ENCODE measurements around the gene ATOH7. TPM values are rescaled to one million over a fixed set of nuclear protein-coding genes. Genes with fewer than 3 reads are reported as not detected.
"Not testable (repeated sequence)": the region's sequence is repeated elsewhere in the genome, so short reads cannot be mapped to it uniquely, and the experiment has no call there.

The ATOH7 gene
- not detected for total RNA-seq

DNA sequence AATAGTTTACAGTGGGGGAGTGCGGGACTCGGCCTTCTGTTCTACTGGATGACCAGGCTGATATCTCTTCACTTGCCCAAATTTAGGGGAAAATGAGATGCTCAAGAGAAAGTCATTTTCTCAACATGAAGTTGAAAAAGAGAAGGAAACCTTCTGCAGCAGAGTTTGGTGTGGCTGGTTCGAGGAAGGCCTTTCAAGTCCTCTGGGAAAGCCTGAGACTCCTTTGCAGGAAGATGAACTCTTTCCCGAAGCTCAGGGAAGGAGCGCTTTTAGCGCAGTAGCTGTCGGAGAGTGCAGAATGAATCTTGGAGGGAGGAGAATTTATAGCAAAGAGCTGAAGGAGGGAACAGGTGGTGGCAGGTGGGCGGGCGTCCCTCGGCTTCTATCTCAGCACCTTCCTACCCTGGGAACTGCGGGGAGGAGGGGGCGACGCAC lies at the start of gene ATOH7:
TSS of gene ATOH7 (minus strand) at position 297 of the 435 bp plus-strand sequence. CDS start 436 bp downstream, outside the sequence.
- DNase-seq (ENCODE audit: low spot score), result no peak

DNA sequence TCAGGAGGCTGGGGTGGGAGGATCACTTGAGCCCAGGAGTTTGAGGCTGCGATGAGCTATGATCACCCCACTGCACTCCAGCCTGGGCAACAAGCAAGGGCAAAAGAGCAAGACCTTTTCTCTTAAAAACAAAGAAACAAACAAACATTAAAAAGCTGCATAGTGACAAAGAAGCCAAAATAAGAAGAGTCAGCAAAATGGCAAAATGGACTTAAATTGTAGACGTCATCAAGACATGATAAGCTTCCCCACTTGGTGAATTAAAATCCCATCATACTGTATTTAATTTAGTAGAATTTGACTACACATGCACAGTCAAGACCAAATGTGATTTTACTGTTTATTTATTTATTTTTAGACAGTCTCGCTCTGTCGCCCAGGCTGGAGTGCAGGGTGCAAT lies 48.8 kb upstream of the ATOH7 start:
- no peak for DNase-seq (ENCODE audit: low spot score)

DNA sequence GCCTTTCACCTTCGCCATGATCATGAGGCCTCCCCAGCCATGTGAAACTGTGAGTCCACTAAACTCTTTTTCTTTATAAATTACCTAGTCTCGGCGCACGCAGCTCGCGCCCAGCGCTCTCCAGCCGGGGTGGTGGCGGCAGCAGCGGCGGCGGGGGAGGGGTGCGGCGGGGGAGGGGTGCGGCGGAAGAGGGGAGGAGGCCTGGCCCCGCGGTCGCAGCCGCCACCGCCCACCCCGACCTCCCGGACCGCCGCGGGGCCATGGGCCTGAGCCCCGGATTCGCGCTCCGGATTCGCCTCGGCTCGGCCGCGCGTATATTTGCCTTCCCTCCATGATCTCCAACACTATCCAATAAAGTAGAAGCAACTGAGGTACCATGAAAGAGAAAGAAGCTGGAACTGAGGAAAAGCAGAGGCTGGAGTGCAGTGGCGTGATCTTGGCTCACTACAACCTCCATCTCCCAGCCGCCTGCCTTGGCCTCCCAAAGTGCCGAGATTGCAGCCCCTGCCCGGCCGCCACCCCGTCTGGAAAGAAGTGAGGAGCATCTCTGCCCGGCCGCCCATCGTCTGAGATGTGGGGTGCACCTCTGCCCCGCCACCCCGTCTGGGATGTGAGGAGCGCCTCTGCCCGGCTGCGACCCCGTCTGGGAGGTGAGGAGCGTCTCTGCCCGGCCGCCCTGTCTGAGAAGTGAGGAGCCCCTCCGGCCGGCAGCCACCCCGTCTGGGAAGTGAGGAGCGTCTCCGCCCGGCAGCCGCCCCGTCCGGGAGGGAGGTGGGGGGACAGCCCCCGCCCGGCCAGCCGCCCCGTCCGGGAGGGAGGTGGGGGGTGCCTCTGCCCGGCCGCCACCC lies 47.2 kb upstream of the ATOH7 start:
- DNase-seq (ENCODE audit: low spot score), result not testable (repeated sequence)

DNA sequence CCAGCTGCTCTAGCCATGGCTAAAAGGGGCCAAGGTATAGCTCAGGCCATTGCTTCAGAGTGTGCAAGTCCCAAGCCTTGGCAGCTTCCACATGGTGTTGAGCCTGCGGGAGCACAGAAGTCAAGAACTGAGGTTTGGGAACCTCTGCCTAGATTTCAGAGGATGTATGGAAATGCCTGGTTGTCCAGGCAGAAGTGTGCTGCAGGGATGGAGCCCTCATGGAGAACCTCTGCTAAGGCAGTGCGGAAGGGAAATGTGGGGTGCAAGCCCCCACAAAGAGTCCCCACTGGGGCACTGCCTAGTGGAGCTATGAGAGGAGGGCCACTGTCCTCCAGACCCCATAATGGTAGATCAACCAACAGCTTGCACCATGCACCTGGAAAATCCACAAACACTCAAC lies 45.9 kb upstream of the ATOH7 start:
- DNase-seq (ENCODE audit: low spot score), result not testable (repeated sequence)

DNA sequence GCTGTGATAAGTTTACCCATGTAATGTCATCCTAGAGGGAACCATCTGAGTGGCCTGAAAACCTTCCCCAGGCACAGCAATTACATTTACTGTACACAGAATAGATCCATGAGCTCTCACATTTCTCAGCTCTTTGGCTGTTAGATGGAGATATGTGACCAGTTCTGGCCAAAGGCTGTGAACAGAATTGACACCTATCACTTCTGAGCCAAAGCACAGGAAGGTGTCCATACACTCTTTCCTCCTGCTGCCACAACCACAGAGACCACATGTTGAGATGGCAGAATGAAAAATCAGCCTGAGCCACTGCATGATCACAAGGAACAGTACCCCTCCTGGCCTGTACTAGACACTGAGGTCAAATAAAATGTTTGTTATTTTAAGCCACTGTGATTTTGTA lies 44.3 kb upstream of the ATOH7 start:
- DNase-seq (ENCODE audit: low spot score), result no peak

DNA sequence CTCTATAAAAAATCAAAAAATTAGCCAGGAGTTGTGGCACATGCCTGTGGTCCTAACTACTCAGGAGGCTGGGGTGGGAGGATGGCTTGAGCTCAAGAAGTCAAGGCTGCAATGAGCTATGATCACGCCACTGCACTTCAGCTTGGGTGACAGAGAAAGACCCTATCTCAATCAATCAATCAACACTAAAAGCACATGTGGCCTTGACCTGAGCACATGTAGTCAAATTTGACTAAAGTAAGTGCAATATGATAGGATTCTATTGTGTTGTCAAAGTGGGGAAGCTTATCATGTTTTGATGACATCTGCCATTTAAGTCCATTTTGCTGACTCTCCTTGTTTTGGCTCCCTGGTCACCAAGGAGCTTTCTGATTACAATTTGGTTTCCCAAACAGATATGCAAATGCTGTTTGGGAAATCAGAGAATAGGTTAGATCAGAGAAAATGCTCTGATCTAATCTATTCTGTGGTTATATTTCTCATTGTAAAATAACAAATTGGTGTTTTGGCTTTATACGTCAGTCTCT lies 43.8 kb upstream of the ATOH7 start:
- DNase-seq (ENCODE audit: low spot score), result no peak

DNA sequence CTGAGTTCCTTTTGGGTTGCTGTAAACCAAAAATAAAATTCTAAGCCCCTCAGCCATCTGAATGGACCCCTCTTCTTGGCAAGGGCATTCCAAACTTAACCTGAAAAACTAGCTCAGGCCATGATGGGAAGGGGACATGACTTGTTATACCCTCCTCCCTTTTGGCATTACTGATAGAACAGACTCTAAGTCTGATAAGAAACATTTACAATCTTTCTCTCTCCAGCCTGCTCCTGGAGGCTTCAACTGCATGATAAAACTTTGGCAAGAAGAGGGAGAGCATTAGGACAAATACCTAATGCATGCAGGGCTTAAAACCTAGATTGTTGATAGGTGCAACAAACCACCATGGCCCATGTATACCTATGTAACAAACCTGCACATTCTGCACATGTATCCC lies 40.9 kb upstream of the ATOH7 start:
- no peak for DNase-seq (ENCODE audit: low spot score)

DNA sequence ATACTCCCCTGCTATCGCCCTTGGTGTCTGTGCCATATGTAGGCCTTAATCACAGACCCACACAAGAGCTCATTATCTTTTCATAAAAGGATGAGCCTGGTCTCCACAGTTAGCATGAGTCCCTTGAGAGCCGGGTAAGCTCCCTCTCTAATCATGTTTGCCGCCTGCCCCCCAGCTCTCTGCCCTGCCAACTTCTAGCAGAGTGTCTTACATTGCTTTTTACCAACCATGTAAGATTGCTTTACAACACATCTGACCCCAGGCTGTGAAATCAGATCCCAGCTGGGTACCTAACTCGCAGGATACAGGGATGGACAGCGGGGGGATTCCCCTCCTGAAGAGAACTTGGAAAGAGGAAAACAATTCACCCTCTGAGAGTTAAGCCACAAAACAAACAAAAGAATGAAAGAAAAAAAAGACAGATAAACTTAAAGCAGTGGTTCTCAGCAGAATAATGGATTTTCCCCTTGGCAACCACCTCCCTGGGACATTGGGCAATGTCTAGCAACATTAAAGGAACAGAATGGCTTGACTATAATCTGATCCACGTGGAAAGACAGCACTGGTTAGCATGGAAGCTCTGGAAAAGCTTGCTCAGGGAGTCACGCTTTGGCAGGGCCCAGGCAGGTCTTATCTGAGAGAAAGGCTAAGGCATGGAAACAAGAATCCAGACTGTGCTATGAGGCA lies 39.4 kb upstream of the ATOH7 start:
- no peak for DNase-seq (ENCODE audit: low spot score)

DNA sequence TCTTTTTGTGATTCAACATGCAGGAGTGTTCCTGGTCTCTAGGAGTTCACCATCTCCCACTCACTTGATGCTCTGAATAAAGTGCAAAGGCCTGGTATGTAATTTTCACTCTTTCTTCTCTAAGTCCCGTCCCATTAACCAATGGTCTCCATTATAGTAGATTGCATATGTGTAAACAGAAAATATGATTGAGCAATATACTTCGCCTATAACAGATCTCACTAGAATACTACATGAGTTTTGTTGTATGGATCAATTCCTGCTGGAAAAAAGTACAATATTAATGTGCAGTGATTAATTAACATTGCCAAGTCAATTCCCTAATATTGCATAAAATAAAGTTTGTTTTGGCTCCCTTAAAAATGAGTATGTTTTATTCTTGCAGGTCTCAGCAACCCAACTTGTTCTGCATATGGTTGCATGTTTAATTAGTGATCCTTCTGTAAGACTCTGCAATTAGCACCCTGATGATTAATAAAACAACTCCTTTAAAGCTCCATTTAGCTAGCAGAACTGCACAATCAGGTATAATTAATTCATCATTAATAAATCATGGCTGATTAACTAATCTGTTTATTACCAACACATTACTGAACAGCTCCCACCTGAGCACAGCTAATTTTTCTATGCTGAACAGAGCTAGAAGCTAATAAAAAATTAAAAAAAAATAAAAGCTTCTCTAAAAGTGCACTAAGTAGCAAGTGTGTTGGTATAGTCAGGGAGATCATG lies 37.8 kb upstream of the ATOH7 start:
- DNase-seq (ENCODE audit: low spot score), result no peak

DNA sequence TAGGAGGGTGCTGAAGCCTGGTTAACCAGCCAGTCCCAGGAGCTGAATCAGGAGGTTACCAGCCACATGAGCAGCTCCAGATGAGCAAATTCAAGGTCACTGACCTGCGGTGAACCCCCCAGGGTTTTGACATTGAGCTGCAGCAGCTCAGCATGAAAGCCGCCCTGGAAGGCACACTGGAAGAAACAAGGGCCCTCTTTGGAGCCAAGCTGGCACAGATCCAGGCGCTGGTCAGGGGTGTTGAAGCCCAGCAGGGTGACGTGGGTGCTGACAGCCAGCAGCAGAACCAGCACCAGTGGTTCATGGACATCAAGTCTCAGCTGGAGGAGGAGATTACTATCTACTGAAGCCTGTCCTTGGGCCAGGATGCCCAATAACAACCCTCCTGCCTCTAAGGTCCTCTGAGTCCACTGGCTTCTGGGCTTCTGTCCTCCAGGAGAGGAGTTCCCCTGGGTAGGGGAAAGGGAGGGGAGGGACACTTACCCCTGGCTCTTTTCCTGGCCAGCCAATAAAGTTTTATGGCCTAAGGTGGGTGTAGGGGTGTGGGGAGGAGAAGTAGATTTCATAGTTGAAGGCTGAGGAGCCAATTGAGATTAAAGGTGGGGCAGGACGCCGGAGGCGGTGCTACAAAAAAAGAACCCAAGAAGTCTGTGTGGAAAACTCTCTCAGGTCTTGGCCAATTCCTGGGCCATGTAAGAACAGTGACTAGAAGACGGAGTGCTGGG lies 29.4 kb upstream of the ATOH7 start:
- DNase-seq (ENCODE audit: low spot score), result no peak

DNA sequence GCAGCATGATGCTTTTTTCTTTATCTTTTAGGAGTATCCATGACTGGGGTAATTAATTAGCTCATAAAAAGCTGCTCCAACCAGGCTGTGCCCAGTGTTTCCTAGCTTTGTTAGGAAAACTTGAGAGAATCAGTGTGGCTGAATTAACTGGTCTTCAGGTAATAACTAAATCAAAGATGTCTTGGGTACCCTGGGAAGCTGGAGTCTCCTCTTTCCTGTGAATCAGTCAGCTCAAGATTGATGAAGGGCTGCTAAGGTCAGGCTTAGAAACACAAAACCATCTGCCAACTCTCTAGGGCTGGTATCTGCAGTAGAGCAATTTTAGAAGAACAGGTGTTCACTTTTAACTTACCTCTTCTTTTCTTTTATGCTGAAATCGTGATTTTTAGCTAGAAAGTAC lies 21.4 kb upstream of the ATOH7 start:
- DNase-seq (ENCODE audit: low spot score), result no peak

DNA sequence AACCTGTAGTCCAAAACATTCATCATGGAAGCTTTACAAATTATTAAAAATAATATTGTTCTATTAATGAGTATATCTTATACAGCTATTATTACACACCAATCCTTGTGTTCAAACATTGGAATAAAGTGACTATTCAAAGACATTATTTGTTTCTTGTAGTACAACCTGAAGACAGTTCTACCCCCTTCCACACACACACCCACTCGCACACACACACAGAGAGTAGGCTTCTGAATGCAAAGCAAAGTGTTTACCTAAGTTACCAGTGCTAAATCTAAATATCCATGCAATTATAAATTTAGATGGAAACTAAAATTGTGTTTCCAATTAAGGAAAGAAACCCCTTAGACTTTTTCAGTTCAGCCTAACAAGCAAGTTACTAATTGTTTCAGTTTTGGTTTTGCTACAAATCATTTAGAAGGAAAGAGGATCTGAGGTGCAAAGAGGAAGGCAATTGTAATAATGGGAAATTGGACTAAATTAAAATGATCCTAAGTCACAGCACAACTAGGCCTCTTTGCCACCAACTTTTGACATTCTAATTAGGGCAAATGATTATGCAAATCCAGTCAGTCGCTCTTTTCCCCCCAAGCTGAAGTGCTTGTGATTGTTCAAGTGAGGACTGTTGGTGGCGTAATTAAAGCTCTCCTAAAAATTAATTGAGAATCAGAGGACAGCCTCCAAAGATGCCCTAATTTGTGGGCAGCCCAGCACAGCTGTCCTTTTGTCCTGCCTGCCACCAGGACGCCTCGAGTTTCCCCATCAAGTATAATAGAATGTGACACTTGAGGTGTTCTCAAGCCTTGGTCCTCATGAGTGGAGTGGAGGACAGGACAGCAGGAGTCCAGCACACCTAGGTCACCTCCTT lies 19.9 kb upstream of the ATOH7 start:
- DNase-seq (ENCODE audit: low spot score), result no peak

DNA sequence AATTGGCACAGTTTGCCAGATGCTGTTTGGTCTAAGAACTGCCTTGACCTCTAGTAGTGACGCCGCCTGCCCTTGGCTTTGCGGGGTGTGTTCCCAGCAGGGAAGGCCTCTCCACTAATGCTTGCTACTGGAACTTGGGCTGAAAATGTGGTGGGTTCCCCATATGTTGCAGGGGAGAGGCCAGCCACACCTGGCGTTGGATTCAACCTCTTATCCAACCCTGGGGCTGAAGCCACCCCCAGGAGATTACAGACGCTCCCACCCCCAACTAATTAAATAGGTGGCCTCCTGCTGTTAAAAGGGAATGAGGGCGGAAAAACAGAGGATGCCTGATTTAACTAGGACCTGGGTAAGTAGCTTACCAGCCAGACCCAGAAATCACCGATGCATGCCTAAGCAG lies 19.2 kb upstream of the ATOH7 start:
- DNase-seq (ENCODE audit: low spot score), result no peak

DNA sequence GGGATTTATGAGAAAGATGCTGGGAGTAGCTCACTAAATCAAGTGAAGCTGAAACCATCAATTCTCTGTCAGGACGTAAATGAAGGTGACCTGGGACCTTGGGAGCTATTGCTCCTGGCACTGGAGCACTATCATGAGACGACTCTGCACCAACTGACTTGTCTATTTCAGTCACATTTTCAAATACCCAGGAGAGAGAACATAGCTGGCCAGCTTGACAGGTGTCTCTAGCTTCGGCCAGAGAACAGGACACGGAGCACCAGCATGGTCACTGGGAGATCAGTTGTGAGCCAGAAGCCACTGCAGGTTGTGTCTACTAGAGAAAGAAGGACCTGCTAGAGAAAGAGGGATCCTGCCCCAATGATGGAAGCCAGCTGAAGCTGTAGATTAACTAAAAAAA lies 17.4 kb upstream of the ATOH7 start:
- no peak for DNase-seq (ENCODE audit: low spot score)

DNA sequence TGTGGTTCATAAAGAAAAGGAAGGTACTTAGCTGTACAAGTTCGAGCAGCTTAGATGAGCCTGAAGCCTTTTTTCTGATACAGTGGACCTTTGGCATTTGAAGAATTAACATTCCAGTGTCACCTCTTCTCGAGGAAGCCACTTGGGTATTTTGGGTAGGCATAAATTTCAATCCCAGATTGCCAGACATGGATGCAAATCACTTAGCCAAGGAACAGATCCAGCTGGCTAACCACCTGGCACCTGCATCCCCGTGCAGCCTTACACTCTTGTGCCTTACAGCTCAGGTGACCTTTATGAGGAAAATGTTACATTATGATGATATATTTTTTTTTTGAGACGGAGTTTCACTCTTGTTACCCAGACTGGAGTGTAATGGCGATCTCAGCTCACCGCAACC lies 16.0 kb upstream of the ATOH7 start:
- no peak for DNase-seq (ENCODE audit: low spot score)

DNA sequence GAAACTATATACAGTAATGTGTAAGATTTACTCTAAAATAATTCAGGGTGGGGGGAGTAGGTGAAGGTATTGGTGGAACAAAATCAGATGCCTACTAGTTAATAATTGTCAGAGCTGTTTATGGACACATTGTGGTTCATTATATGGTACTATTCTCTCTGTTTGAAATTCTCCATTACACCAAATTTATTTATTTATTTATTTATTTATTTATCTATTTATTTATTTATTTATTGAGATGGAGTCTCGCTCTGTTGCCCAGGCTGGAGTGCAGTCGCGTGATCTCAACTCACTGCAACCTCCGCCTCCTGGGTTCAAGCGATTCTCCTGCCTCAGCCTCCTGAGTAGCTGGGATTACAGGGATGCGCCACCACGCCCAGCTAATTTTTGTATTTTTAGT lies 14.5 kb upstream of the ATOH7 start:
- not testable (repeated sequence) for DNase-seq (ENCODE audit: low spot score)

DNA sequence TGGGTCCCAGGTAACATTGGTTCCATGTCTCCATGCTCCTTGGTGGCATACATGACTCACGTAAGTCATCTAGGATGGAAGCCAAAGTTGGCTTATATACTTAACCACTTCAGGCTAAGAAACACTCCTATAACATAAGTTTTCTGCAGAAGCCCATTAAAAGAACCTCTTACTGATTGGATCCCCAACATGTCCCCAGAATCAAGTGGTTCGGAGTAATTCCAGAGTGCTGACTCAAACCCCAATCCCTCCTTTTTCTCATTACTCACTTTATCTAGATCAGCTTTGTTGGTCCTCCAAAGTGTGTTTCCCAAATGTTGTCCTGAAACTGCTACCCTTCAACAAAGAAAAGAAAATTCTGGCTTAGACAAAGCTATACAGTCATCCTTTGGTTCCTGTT lies 10.1 kb upstream of the ATOH7 start:
- no peak for DNase-seq (ENCODE audit: low spot score)

DNA sequence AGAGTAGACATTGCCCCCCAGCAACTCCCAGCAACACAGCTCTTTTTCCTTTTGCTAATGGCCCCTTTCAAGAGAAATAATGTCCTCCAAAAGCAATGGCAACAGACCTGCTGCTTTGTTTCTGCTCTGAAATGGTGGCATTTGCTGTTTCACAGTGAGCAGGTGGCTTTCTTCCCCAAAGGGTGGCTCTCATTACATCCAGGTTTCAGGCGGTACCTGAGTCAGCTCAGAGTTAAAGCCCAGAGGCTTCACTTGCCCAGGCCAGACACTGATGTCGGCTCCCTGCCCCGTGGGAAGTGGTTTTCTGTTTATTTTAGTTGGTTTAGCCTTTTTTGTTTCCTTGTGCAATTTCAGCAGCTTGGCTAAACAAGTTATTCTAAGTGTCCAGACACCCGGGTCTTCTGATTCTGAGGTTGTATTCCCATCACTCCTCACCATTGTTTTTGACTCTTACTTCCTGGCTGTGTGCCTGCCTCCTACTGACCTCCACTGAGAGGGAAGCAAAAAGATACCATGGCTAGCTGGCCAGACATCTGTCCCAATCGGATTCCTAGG lies 7.8 kb upstream of the ATOH7 start:
- no peak for DNase-seq (ENCODE audit: low spot score)

DNA sequence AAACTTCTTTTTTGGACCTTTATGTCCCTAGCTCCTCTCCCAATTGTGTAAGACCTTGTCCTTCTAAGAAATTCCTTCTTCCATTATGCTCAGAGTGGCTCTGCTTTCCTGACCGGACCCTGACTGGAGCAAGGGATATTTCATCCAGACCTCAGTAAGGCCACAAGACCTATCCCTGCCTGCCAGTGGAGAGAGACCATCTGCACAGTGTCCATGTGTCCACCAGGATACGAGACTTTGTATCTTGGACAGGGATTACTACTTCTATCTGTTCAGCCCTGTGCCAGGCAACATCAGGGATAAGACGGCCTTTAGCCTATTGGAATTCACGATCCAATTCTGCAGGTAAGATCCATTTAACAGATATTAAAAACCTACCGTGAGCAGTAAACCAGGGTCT lies 7.2 kb upstream of the ATOH7 start:
- DNase-seq (ENCODE audit: low spot score), result no peak

DNA sequence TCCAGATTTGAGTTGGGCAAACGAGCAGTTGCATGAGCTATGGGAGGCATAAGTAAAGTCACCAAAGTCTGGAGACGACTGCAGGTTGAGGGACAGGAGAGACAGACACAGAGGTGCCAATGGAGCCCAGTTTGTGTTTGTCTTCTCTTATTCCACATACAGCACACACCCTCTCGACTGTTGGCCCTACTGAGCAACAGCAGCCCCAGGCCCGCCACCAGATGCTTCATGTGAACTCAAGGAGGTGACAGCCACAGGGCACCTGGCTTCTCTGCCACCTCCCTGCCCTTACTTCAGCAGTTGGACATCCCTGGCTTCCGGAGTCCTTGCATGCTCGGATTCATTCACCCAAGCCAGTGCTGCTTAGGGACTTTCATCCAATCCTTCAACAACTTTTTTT lies 6.5 kb upstream of the ATOH7 start:
- no peak for DNase-seq (ENCODE audit: low spot score)
